NCI-H748 (cell line): Measurements from ENCODE around the gene POF1B.
A peak's percentile ranks its signal among the peaks of the same experiment; 100 is the strongest.
"Not testable (repeated sequence)": the region's sequence is repeated elsewhere in the genome, so short reads cannot be mapped to it uniquely, and the experiment has no call there.

ENCODE experiments used
- DNase-seq: peaks from one replicate; lab custom pipeline; 2025; ENCODE audit not compliant: unreplicated experiment; lab: John Stamatoyannopoulos, UW

The POF1B gene

GRCh38 chrX:85379174-85379907 lies at the start of gene POF1B:
Gene POF1B, minus strand, starts transcription at chrX:85379665. Its CDS starts 211 bp downstream, at chrX:85379454.
- DNase-seq, result peak; percentile 91

GRCh38 chrX:85429066-85429465 lies 49.6 kb upstream of the POF1B start:
- DNase-seq, result no peak

- no peak for DNase-seq
Measured at GRCh38 chrX:85419293-85419692, 39.8 kb upstream of the POF1B start.

GRCh38 chrX:85391878-85392238 lies 12.4 kb upstream of the POF1B start:
- no peak for DNase-seq

- DNase-seq, result no peak
Measured at GRCh38 chrX:85391185-85391877, 11.9 kb upstream of the POF1B start.

- no peak for DNase-seq
Measured at GRCh38 chrX:85381602-85382001, 2.1 kb upstream of the POF1B start.

GRCh38 chrX:85378461-85378860 lies 1.0 kb downstream of the POF1B start:
- peak; percentile 18 for DNase-seq

- DNase-seq, result peak; percentile 96
Measured at GRCh38 chrX:85375333-85375738, 4.1 kb downstream of the POF1B start.

- peak; percentile 1 for DNase-seq
Measured at GRCh38 chrX:85365370-85365995, 14.0 kb downstream of the POF1B start.

GRCh38 chrX:85359051-85359450 lies 20.4 kb downstream of the POF1B start:
- DNase-seq, result no peak

GRCh38 chrX:85345523-85345922 lies 33.9 kb downstream of the POF1B start:
- no peak for DNase-seq

GRCh38 chrX:85327060-85327333 lies 52.5 kb downstream of the POF1B start:
- DNase-seq, result no peak

- no peak for DNase-seq
Measured at GRCh38 chrX:85326234-85327059, 53.0 kb downstream of the POF1B start.

GRCh38 chrX:85311348-85311747 lies 68.1 kb downstream of the POF1B start:
- not testable (repeated sequence) for DNase-seq

GRCh38 chrX:85309717-85310116 lies 69.7 kb downstream of the POF1B start:
- DNase-seq, result peak; percentile 20

- DNase-seq, result no peak
Measured at GRCh38 chrX:85303544-85303943, 75.9 kb downstream of the POF1B start.

GRCh38 chrX:85288992-85289723 lies 90.3 kb downstream of the POF1B start:
- DNase-seq, result no peak

- not testable (repeated sequence) for DNase-seq
Measured at GRCh38 chrX:85285286-85285685, 94.2 kb downstream of the POF1B start.

- DNase-seq, result peak; percentile 75
Measured at GRCh38 chrX:85244450-85245211, 134.8 kb downstream of the POF1B start.
